Astrocyte (in vitro differentiated cells and primary cell): Measurements from ENCODE around the gene COPRS.

Source experiments
- CTCF ChIP-seq: IDR thresholded peaks from 2 replicates; pipeline ENCODE4 v1.5.1; 2011; ENCODE audit warnings: low read depth, mild to moderate bottlenecking, inconsistent platforms, low read length, moderate library complexity; ENCODE audit not compliant: insufficient read depth
- EZH2 ChIP-seq: IDR thresholded peaks from 2 replicates; pipeline ENCODE4 v1.6.1; 2012; ENCODE audit warnings: mild to moderate bottlenecking, low read length, inconsistent platforms; ENCODE audit not compliant: insufficient read depth

GRCh38 chr17:31820691-31821435 is 38.2 kb downstream of the COPRS start:
- TF ChIP-seq CTCF (no peak), EZH2 (no peak)
